Body of pancreas (tissue), 4 donors: Measurements from ENCODE around the gene SOX10. TPM values are rescaled to one million over a fixed set of nuclear protein-coding genes. Genes with fewer than 3 reads are reported as not detected.
"Not testable (repeated sequence)": the region's sequence is repeated elsewhere in the genome, so short reads cannot be mapped to it uniquely, and the experiment has no call there.

Experiments
- ATAC-seq: fragments of 150-250 bp; one replicate; pipeline ENCODE4 v1.9.1; 2016
- DNase-seq, 4 donors: peaks; one replicate each; pipeline ENCODE4 v3.0.0-alpha.2; 2019
- H3K27ac ChIP-seq, 4 donors: fragments of 200-600 bp; sonication (generic); 1 replicate in 3 of 4; 2 replicates in 1 of 4; pipeline versions ENCODE4 v1.5.1 to v1.6.1; 2016 to 2019; ENCODE audit warnings: mild to moderate bottlenecking in 1 of 4, mixed read lengths in 1 of 4, moderate library complexity in 1 of 4
- H3K27me3 ChIP-seq, 2 donors: fragments of 200-600 bp; sonication (generic); one replicate each; pipeline ENCODE4 v1.6.0; 2016; ENCODE audit warnings: mild to moderate bottlenecking in 1 of 2
- H3K36me3 ChIP-seq, 2 donors: fragments of 200-600 bp; sonication (generic); replicated peaks in 1 of 2; 2 replicates each; pipeline ENCODE4 v1.5.1; 2016; ENCODE audit warnings: low read depth in 2 of 2; ENCODE audit not compliant: insufficient read depth in 1 of 2
- H3K4me1 ChIP-seq: fragments of 200-600 bp; sonication (generic); one replicate; pipeline ENCODE4 v1.6.0; 2016
- H3K4me3 ChIP-seq, 2 donors: fragments of 200-600 bp; sonication (generic); 1 replicate in 1 of 2; 2 replicates in 1 of 2; pipeline ENCODE4 v1.5.1; 2016 to 2019
- H3K9me3 ChIP-seq, 3 donors: fragments of 200-600 bp; sonication (generic); 1 replicate in 2 of 3; 2 replicates in 1 of 3; pipeline ENCODE4 v1.5.1; 2016
- CTCF ChIP-seq, 7 experiments: fragments of 450-650 bp in 4 of 7; fragments of 200-600 bp in 3 of 7; sonication (generic) in 3 of 7; IDR thresholded peaks; one replicate each; pipeline ENCODE4 v1.5.1; 2016 to 2019; ENCODE audit warnings: antibody characterized with exemption in 7 of 7
- POLR2A ChIP-seq, 3 donors: fragments of 450-650 bp; IDR thresholded peaks; one replicate each; pipeline ENCODE4 v1.6.1; 2016; ENCODE audit warnings: antibody characterized with exemption in 3 of 3, mild to moderate bottlenecking in 2 of 3
- WGBS, 2 donors: methylation state at CpG; one replicate each; pipeline ENCODE4 v1.1.5; 2017; 5-methylcytosine and 5-hydroxymethylcytosine counted together
- intact Hi-C: fragments of 100-400 bp; cut with DNase I; formaldehyde crosslinking; loops from one replicate; pipeline ENCODE4 v1.15.1; 2023
- total RNA-seq, 2 donors: library from RNA; depleted of rRNA; stranded (reverse); fragments of >200 nt; gene quantifications; one replicate each; pipeline ENCODE4 v1.1.0, GENCODE V29; 2016

SOX10 gene
- total RNA-seq, 2 donors from 2014 or later, result 0.66 TPM; not detected in 1

- ATAC-seq (no peak), DNase-seq (no peak)
- 54 to 57% methylated on average over 1 of the region's 1 CpG for WGBS, 2 donors
- TF ChIP-seq CTCF (IDR thresholded peaks at IDR 0.05) (no peak), POLR2A (IDR thresholded peaks at IDR 0.05) (no peak)
- no peaks in the 10 kb centered on the region for H3K9me3 ChIP-seq
- H3K4me3 ChIP-seq, result no peak overlapping the region
- no peak overlapping the region for H3K27ac ChIP-seq
- H3K27me3 ChIP-seq, result no peaks in the 10 kb centered on the region
- peaks cover 10% of the 10 kb centered on the region for H3K4me1 ChIP-seq
- peaks cover 0 to 6% of the 10 kb centered on the region in 2 donors for H3K36me3 ChIP-seq
- intact Hi-C loops, result no loop called here
Measured at GRCh38 chr22:37967147-37967546, 17.2 kb downstream of the SOX10 start.

- DNase-seq (no peak), ATAC-seq (no peak)
- H3K27ac ChIP-seq, result no peak overlapping the region
- intact Hi-C loops, result no loop called here
- H3K4me1 ChIP-seq, result peaks cover 10% of the 10 kb centered on the region
- no peak for TF ChIP-seq POLR2A (IDR thresholded peaks at IDR 0.05)
- no peak for TF ChIP-seq CTCF (IDR thresholded peaks at IDR 0.05)
- peaks cover 0 to 6% of the 10 kb centered on the region in 2 donors for H3K36me3 ChIP-seq
- WGBS, 2 donors, result 63 to 74% methylated on average over 9 of the region's 9 CpGs
- H3K4me3 ChIP-seq, result no peak overlapping the region
- H3K9me3 ChIP-seq, result no peaks in the 10 kb centered on the region
- H3K27me3 ChIP-seq, result no peaks in the 10 kb centered on the region
Measured at GRCh38 chr22:37965940-37966664, 18.3 kb downstream of the SOX10 start.

- Histone ChIP-seq H3K36me3 (peaks cover 0 to 20% of the 10 kb centered on the region in 2 donors), H3K4me3 (no peak overlapping the region), H3K27me3 (no peaks in the 10 kb centered on the region), H3K9me3 (no peaks in the 10 kb centered on the region), H3K4me1 (no peaks in the 10 kb centered on the region), H3K27ac (no peak overlapping the region)
- TF ChIP-seq POLR2A (IDR thresholded peaks at IDR 0.05), result no peak
- intact Hi-C loops, result no loop called here
- DNase-seq (no peak), ATAC-seq (no peak)
- 100% methylated on average over 3 to 4 of the region's 4 CpGs for WGBS, 2 donors
Measured at GRCh38 chr22:37961062-37961461, 23.3 kb downstream of the SOX10 start.

- no peak for TF ChIP-seq POLR2A (IDR thresholded peaks at IDR 0.05)
- TF ChIP-seq CTCF (IDR thresholded peaks at IDR 0.05), result no peak
- DNase-seq, result no peak
- ATAC-seq, result no peak
- WGBS, 2 donors, result 94% methylated on average over 16 to 18 of the region's 18 CpGs
- H3K4me1 ChIP-seq, result peaks cover 7% of the 10 kb centered on the region
- no peak overlapping the region for H3K4me3 ChIP-seq
- no peak overlapping the region for H3K27ac ChIP-seq
- H3K9me3 ChIP-seq, result no peaks in the 10 kb centered on the region
- H3K36me3 ChIP-seq, result peaks cover 0 to 20% of the 10 kb centered on the region in 2 donors
- no peaks in the 10 kb centered on the region for H3K27me3 ChIP-seq
- intact Hi-C loops, result loop anchor here (5.0 kb wide), 1 partner anchor 137 kb away; the partner anchor contains the start of gene GALR3
Measured at GRCh38 chr22:37959231-37959825, 25.0 kb downstream of the SOX10 start.

GRCh38 chr22:37957232-37957631 is 27.1 kb downstream of the SOX10 start:
- peaks cover 18% of the 10 kb centered on the region for H3K4me1 ChIP-seq
- 67 to 82% methylated on average over 4 of the region's 4 CpGs for WGBS, 2 donors
- no peaks in the 10 kb centered on the region for H3K27me3 ChIP-seq
- TF ChIP-seq POLR2A (IDR thresholded peaks at IDR 0.05) (no peak), CTCF (IDR thresholded peaks at IDR 0.05) (no peak)
- intact Hi-C loops, result loop anchor here (5.0 kb wide), 1 partner anchor 135 kb away; the partner anchor contains the start of gene GALR3
- ATAC-seq (no peak), DNase-seq (no peak)
- peaks cover 0 to 20% of the 10 kb centered on the region in 2 donors for H3K36me3 ChIP-seq
- no peak overlapping the region for H3K4me3 ChIP-seq
- H3K9me3 ChIP-seq, result no peaks in the 10 kb centered on the region
- no peak overlapping the region for H3K27ac ChIP-seq

- not testable (repeated sequence) for DNase-seq, H3K27ac ChIP-seq, ATAC-seq, H3K9me3 ChIP-seq, H3K4me3 ChIP-seq, H3K27me3 ChIP-seq
- intact Hi-C loops, result loop anchor here (5.0 kb wide), 1 partner anchor 134 kb away; the partner anchor contains the start of gene GALR3
- H3K36me3 ChIP-seq, result peaks cover 0 to 20% of the 10 kb centered on the region in 2 donors
- 69 to 77% methylated on average over 15 of the region's 15 CpGs for WGBS, 2 donors
- H3K4me1 ChIP-seq, result peaks cover 18% of the 10 kb centered on the region
Measured at GRCh38 chr22:37955825-37956397, 28.4 kb downstream of the SOX10 start.
